T-cell (primary cell): ENCODE measurements around the gene FYCO1. TPM values are rescaled to one million over a fixed set of nuclear protein-coding genes. Genes with fewer than 3 reads are reported as not detected.
"Not testable (repeated sequence)": the region's sequence is repeated elsewhere in the genome, so short reads cannot be mapped to it uniquely, and the experiment has no call there.

ENCODE experiments used
- ATAC-seq, 4 experiments: fragments of 200-7000 bp in 3 of 4; fragments of 150-1000 bp in 1 of 4; cut with Tn5 transposase; replicated peaks in 1 of 4; 1 replicate in 3 of 4; 2 replicates in 1 of 4; pipeline ENCODE4 v1.10.0; 2021; ENCODE audit warnings: moderate library complexity in 3 of 4, mild to moderate bottlenecking in 2 of 4, moderate number of reproducible peaks in 1 of 4
- CTCF ChIA-PET, 2 donors: fragments of 300-600 bp; sonication (Branson Sonifier 250); formaldehyde crosslinking; loops; one replicate each; lab custom pipeline; 2022; ENCODE audit warnings: antibody characterized with exemption in 2 of 2; lab: Charles Lee
- POLR2A ChIA-PET, 2 donors: fragments of 300-600 bp; sonication (Branson Sonifier 250); formaldehyde crosslinking; loops; one replicate each; lab custom pipeline; 2022; ENCODE audit warnings: antibody characterized with exemption in 2 of 2; lab: Charles Lee
- DNase-seq, 35 experiments: peaks; one replicate each; pipeline versions ENCODE4 v3.0.0 to v3.0.0-alpha.2; 2013 to 2023
- H3K27ac ChIP-seq: one replicate; pipeline ENCODE4 v1.5.1; 2013; ENCODE audit warnings: low read length
- H3K27me3 ChIP-seq, 2 experiments: replicated peaks in 1 of 2; 1 replicate in 1 of 2; 2 replicates in 1 of 2; pipeline versions ENCODE4 v1.6.1 to v1.7.0; 2013; ENCODE audit warnings: low read length in 1 of 2, mixed read lengths in 1 of 2; ENCODE audit not compliant: control insufficient read depth in 2 of 2, insufficient read depth in 2 of 2; ENCODE audit errors: extremely low read depth in 1 of 2
- H3K36me3 ChIP-seq, 2 donors: 1 replicate in 1 of 2; 2 replicates in 1 of 2; pipeline versions ENCODE4 v1.6.1 to v1.7.0; 2013; ENCODE audit warnings: low read length in 1 of 2; ENCODE audit not compliant: control insufficient read depth in 2 of 2, insufficient read depth in 1 of 2; ENCODE audit errors: extremely low read depth in 1 of 2
- H3K4me1 ChIP-seq, 2 experiments: 1 replicate in 1 of 2; 2 replicates in 1 of 2; pipeline versions ENCODE4 v1.6.1 to v1.7.0; 2013; ENCODE audit warnings: low read length in 2 of 2, mixed read lengths in 1 of 2; ENCODE audit not compliant: insufficient read depth in 2 of 2, control insufficient read depth in 1 of 2; ENCODE audit errors: extremely low read depth in 1 of 2
- H3K4me3 ChIP-seq, 2 donors: 1 replicate in 1 of 2; 2 replicates in 1 of 2; pipeline versions ENCODE4 v1.5.1 to v1.7.0; 2013; ENCODE audit warnings: mild to moderate bottlenecking in 2 of 2, low read length in 1 of 2, moderate library complexity in 1 of 2; ENCODE audit not compliant: control insufficient read depth in 1 of 2; ENCODE audit errors: extremely low read depth in 1 of 2
- H3K9me3 ChIP-seq: 2 replicates; pipeline ENCODE4 v1.7.0; 2013
- H3K27ac Mint-ChIP-seq, 2 donors: one replicate each; pipeline ENCODE4 v1.8.0; 2020 to 2021; ENCODE audit warnings: mild to moderate bottlenecking in 2 of 2, mixed read lengths in 2 of 2
- H3K27me3 Mint-ChIP-seq, 2 donors: one replicate each; pipeline ENCODE4 v1.8.0; 2021 to 2022; ENCODE audit warnings: mixed read lengths in 2 of 2
- H3K36me3 Mint-ChIP-seq: one replicate; pipeline ENCODE4 v1.8.0; 2021; ENCODE audit warnings: mixed read lengths
- H3K4me1 Mint-ChIP-seq, 3 donors: one replicate each; pipeline ENCODE4 v1.8.0; 2020 to 2022; ENCODE audit warnings: mixed read lengths in 3 of 3, mild to moderate bottlenecking in 1 of 3
- H3K4me3 Mint-ChIP-seq, 3 donors: one replicate each; pipeline ENCODE4 v1.8.0; 2020 to 2022; ENCODE audit warnings: mild to moderate bottlenecking in 3 of 3, mixed read lengths in 3 of 3, moderate library complexity in 3 of 3
- H3K9me3 Mint-ChIP-seq, 3 donors: one replicate each; pipeline ENCODE4 v1.8.0; 2020 to 2022; ENCODE audit warnings: mixed read lengths in 3 of 3
- WGBS: methylation state at CpG from one replicate; pipeline ENCODE4 v1.1.5; 2013; ENCODE audit warnings: missing lambda C conversion rate; ENCODE audit not compliant: insufficient coverage; 5-methylcytosine and 5-hydroxymethylcytosine counted together
- total RNA-seq, 35 experiments: library from RNA in 6 of 35; stranded (reverse) in 6 of 35; fragments of 120-200 nt in 1 of 35; gene quantifications; one replicate each; pipeline versions ENCODE4 v1.2.1 to v1.2.4 and lab custom pipeline; 2013 to 2026

FYCO1 gene
- total RNA-seq, 5 donors from 2014 or later (not counting 1 experiment from before 2014, with no cell fraction given), result 24.6 to 46.3 (median 35.0) TPM

DNA sequence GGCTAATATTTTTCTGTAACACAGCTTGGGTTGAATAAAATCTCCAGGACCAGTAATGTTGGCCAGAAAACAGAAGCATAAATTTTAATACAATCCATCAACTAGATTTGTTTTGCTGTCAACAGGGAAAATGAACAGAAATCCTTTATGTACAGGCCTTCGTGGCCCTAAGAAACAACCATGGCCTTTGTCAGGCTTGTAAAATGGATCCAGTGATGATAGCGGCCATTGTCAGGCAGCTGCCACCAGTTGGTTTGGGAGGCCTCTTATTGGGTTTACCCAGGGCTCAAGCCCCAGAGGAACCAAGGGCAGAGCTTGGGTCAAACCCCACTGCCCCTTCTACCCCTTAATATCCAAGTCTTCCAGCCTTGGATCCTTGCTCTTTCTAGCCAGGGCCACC, 5.6 kb upstream of the FYCO1 start:
- no peak overlapping the region for H3K27ac Mint-ChIP-seq
- Histone ChIP-seq H3K4me3 (no peak overlapping the region), H3K9me3 (no peaks in the 10 kb centered on the region), H3K27me3 (peaks cover 0 to 6% of the 10 kb centered on the region in 2 experiments), H3K4me1 (peaks cover 0 to 4% of the 10 kb centered on the region in 2 experiments), H3K36me3 (no peaks in the 10 kb centered on the region), H3K27ac (no peak overlapping the region)
- DNase-seq (no peak), ATAC-seq (no peak)
- WGBS, result 100% methylated on average over 1 of the region's 2 CpGs
- ChIA-PET CTCF (no interaction called here), POLR2A (no interaction called here)
- H3K4me1 Mint-ChIP-seq, result peaks cover 0 to 10% (median 8%) of the 10 kb centered on the region in 3 donors
- no peaks in the 10 kb centered on the region for H3K36me3 Mint-ChIP-seq
- no peak overlapping the region for H3K4me3 Mint-ChIP-seq
- H3K9me3 Mint-ChIP-seq, result no peaks in the 10 kb centered on the region
- H3K27me3 Mint-ChIP-seq, result peaks cover 3 to 10% of the 10 kb centered on the region in 2 donors

- H3K9me3 ChIP-seq, result no peaks in the 10 kb centered on the region
- Mint-ChIP-seq H3K36me3 (no peaks in the 10 kb centered on the region), H3K27me3 (peaks cover 3 to 10% of the 10 kb centered on the region in 2 donors), H3K4me3 (no peak overlapping the region), H3K4me1 (peaks cover 12 to 28% (median 27%) of the 10 kb centered on the region in 3 donors), H3K27ac (no peak overlapping the region), H3K9me3 (no peaks in the 10 kb centered on the region)
- ChIA-PET CTCF (no interaction called here), POLR2A (no interaction called here)
- no peak overlapping the region for H3K27ac ChIP-seq
- no peaks in the 10 kb centered on the region for H3K36me3 ChIP-seq
- H3K4me3 ChIP-seq, result no peak overlapping the region
- WGBS, result no CpG with 5 or more reads among the region's 2 CpGs
- ATAC-seq (no peak), DNase-seq (no peak)
- peaks cover 15 to 32% of the 10 kb centered on the region in 2 experiments for H3K4me1 ChIP-seq
- H3K27me3 ChIP-seq, result peaks cover 0 to 6% of the 10 kb centered on the region in 2 experiments
These were observed 2.3 kb upstream of the FYCO1 start for GRCh38 chr3:45997942-45998341.

GRCh38 chr3:45997499-45997898, 1.9 kb upstream of the FYCO1 start:
- H3K4me3 Mint-ChIP-seq, H3K4me3 ChIP-seq, H3K9me3 ChIP-seq, H3K27ac Mint-ChIP-seq, H3K9me3 Mint-ChIP-seq, DNase-seq, CTCF ChIA-PET, H3K36me3 Mint-ChIP-seq, H3K27me3 ChIP-seq, H3K27ac ChIP-seq, ATAC-seq, POLR2A ChIA-PET, H3K36me3 ChIP-seq: not testable (repeated sequence)
- Mint-ChIP-seq H3K27me3 (peaks cover 3 to 10% of the 10 kb centered on the region in 2 donors), H3K4me1 (peaks cover 16 to 32% (median 32%) of the 10 kb centered on the region in 3 donors)
- peaks cover 15 to 36% of the 10 kb centered on the region in 2 experiments for H3K4me1 ChIP-seq
- 97% methylated on average over 10 of the region's 19 CpGs for WGBS

DNA sequence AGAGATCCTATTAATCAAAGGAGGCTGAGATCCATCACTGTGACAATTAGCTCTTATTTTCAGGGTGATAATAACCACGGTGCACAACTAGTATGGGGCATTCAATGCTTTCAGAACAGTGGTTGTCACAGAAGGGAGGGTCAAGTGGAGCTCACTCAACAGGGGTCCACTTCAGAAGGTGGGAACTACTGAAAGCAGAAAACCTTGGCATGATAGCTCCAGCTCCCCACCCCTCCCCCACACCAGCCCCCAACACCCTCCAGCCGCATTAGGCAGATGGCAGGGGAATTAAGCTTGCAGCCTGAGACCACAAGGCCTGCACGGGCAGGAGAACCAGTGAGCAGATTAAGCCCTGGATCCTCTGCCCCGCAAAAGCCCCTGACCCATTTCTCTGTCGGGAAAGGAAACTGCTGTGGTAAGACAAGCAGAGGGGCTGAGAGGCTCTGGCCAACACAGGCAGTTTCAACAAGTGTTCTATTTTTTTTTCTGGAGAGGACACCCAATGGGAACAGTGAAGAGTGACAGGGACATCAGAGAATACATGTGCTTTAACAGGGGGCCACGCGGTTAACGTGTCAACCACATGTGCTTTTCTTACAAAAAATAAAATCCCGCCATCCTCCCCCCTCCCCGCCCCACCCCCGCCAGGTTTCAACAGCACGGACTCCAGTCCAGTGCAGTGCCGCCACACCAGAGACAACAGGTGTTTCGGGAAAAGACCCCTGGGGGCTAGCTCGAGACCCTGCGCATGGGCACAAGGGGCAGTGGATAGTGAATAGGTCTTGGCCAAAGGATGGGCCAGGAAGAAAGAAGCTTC, 997 bp downstream of the FYCO1 start:
- WGBS, result 15% methylated on average over 8 of the region's 16 CpGs

DNA sequence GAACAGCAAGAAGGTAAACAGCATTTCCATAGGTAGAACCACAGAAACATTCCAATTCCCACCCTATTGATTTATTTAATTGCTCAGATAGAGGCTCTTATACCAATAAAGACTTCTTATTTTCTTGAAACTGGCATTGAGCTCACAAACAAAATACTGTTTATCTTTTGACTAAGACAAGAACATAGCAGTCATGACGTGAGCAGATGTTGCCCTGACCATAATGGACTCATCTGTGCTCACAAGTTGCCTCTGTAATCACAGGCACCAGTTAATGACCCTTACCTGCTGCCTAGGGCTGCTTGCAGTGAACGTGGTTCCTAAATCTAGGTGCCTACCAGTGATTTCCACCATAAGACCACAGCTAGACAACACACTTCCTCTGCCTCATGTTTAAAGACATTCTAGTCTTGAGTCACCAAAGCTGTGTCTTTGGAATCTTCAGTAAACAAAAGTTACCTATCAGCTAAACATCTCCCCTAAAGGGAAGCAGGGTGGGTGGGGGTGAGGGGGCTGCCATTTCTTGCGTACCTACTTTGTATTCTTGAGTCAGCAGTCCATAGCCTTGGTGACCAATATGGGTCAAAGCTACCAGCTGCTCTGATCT, 2.1 kb downstream of the FYCO1 start:
- Histone ChIP-seq H3K9me3 (no peaks in the 10 kb centered on the region), H3K4me3 (peak overlapping the region in 1 of 2 donors; percentile 6), H3K27ac (peak overlapping the region; percentile 68), H3K27me3 (peaks cover 0 to 3% of the 10 kb centered on the region in 2 experiments), H3K36me3 (peaks cover 0 to 11% of the 10 kb centered on the region in 2 donors), H3K4me1 (peaks cover 15 to 71% of the 10 kb centered on the region in 2 experiments)
- no peaks in the 10 kb centered on the region for H3K9me3 Mint-ChIP-seq
- H3K27ac Mint-ChIP-seq, result peak overlapping the region; percentile 79 to 85
- no peaks in the 10 kb centered on the region for H3K27me3 Mint-ChIP-seq
- DNase-seq (peak in 22 of 35 experiments; percentile 3 to 57 (median 22)), ATAC-seq (peak; percentile 11 to 36 (median 26))
- peak overlapping the region; percentile 56 to 82 (median 58) for H3K4me3 Mint-ChIP-seq
- H3K4me1 Mint-ChIP-seq, result peaks cover 46 to 68% (median 67%) of the 10 kb centered on the region in 3 donors
- ChIA-PET CTCF (interaction anchor here (0.6 to 2.3 kb wide), 13 partner anchors 13 to 85 kb away, joined by 3 to 10 read pairs (median 4); partner anchors contain the start of gene CXCR6 (in 1 of the 2)), POLR2A (interaction anchor here (0.6 to 1.5 kb wide), 5 partner anchors 8 to 300 kb away, joined by 3 to 8 read pairs (median 4); no protein-coding TSS in a partner anchor)
- 28% methylated on average over 2 of the region's 3 CpGs for WGBS
- peaks cover 20% of the 10 kb centered on the region for H3K36me3 Mint-ChIP-seq

More for the DNA sequence above, 997 bp downstream of the FYCO1 start:
- ATAC-seq, result peak; percentile 6 to 32 (median 18)
- no peaks in the 10 kb centered on the region for H3K9me3 Mint-ChIP-seq
- Histone ChIP-seq H3K4me3 (peak overlapping the region; percentile 72 to 95), H3K4me1 (peaks cover 15 to 62% of the 10 kb centered on the region in 2 experiments), H3K27ac (peak overlapping the region; percentile 95), H3K36me3 (peaks cover 0 to 9% of the 10 kb centered on the region in 2 donors), H3K9me3 (no peaks in the 10 kb centered on the region), H3K27me3 (peaks cover 0 to 6% of the 10 kb centered on the region in 2 experiments)
- ChIA-PET POLR2A (interaction anchor here in 1 of 2 donors (0.6 to 1.5 kb wide), 3 partner anchors 50 to 74 kb away, joined by 3 to 8 read pairs (median 4); no protein-coding TSS in a partner anchor), CTCF (interaction anchor here (0.6 to 2.3 kb wide), 13 partner anchors 14 to 313 kb away, joined by 3 to 10 read pairs (median 4); partner anchors contain the start of gene CXCR6 (in 1 of the 2))
- DNase-seq, result peak; percentile 17 to 82 (median 47)
- H3K4me3 Mint-ChIP-seq, result peak overlapping the region; percentile 82 to 90 (median 84)
- peaks cover 1% of the 10 kb centered on the region in 2 donors for H3K27me3 Mint-ChIP-seq
- H3K36me3 Mint-ChIP-seq, result peaks cover 17% of the 10 kb centered on the region
- peaks cover 39 to 57% (median 56%) of the 10 kb centered on the region in 3 donors for H3K4me1 Mint-ChIP-seq
- H3K27ac Mint-ChIP-seq, result peak overlapping the region; percentile 90 to 93

- 63% methylated on average over 1 of the region's 2 CpGs for WGBS
- no peaks in the 10 kb centered on the region for H3K27me3 Mint-ChIP-seq
- CTCF ChIA-PET, result interaction anchor here in 1 of 2 donors (0.7 to 0.9 kb wide), 2 partner anchors 83 to 86 kb away, joined by 3 read pairs; no protein-coding TSS in a partner anchor
- peak overlapping the region; percentile 46 for H3K27ac ChIP-seq
- peak overlapping the region; percentile 7 to 82 (median 56) for H3K4me3 Mint-ChIP-seq
- ATAC-seq, result no peak
- H3K27me3 ChIP-seq, result peaks cover 0 to 3% of the 10 kb centered on the region in 2 experiments
- no peak for DNase-seq
- POLR2A ChIA-PET, result interaction anchor here in 1 of 2 donors (0.9 kb wide), 1 partner anchor 10 kb away, joined by 4 read pairs; no protein-coding TSS in a partner anchor
- peaks cover 53 to 74% (median 74%) of the 10 kb centered on the region in 3 donors for H3K4me1 Mint-ChIP-seq
- peak overlapping the region; percentile 44 to 85 for H3K27ac Mint-ChIP-seq
- peaks cover 0 to 14% of the 10 kb centered on the region in 2 donors for H3K36me3 ChIP-seq
- no peaks in the 10 kb centered on the region for H3K9me3 Mint-ChIP-seq
- H3K36me3 Mint-ChIP-seq, result peaks cover 23% of the 10 kb centered on the region
- peaks cover 15 to 78% of the 10 kb centered on the region in 2 experiments for H3K4me1 ChIP-seq
- H3K9me3 ChIP-seq, result no peaks in the 10 kb centered on the region
- peak overlapping the region in 1 of 2 donors; percentile 1 for H3K4me3 ChIP-seq
These were observed 2.8 kb downstream of the FYCO1 start for GRCh38 chr3:45992821-45993221.
